Endothelial cell of umbilical vein (primary cell): ENCODE measurements around the gene OSBPL5. TPM values are rescaled to one million over a fixed set of nuclear protein-coding genes. Genes with fewer than 3 reads are reported as not detected.

ENCODE experiments used
- BruUV-seq: library from RNA; stranded (reverse); fragments of 400-500 nt; replicated peaks from 2 replicates; lab custom pipeline; 2021; lab: Mats Ljungman, UMichigan
- CTCF ChIA-PET: fragments of 300-600, 350-600 bp; sonication (Branson Sonifier 250); formaldehyde crosslinking; loops from one replicate; lab custom pipeline; 2021; ENCODE audit warnings: antibody characterized with exemption, inconsistent platforms; lab: Charles Lee
- POLR2A ChIA-PET: fragments of 300-600, 350-600 bp; sonication (Branson Sonifier 250); formaldehyde crosslinking; loops from one replicate; lab custom pipeline; 2021; ENCODE audit warnings: antibody characterized with exemption, inconsistent platforms; lab: Charles Lee
- DNase-seq: peaks from one replicate; pipeline ENCODE4 v3.0.0-alpha.2; 2011; ENCODE audit warnings: low read depth, low spot score
- FAIRE-seq: peaks from 2 replicates; lab custom pipeline; 2011; peaks lifted over from hg19 to GRCh38; lab: Jason Lieb, UNC
- H2AFZ ChIP-seq: 2 replicates; pipeline ENCODE4 v1.6.0; 2012; ENCODE audit warnings: low read depth, low read length, control low read depth, inconsistent platforms
- H3K27ac ChIP-seq: 2 replicates; pipeline ENCODE4 v1.5.1; 2011; ENCODE audit warnings: low read depth, mild to moderate bottlenecking, control low read depth, low read length, moderate library complexity; ENCODE audit not compliant: insufficient read depth
- H3K27me3 ChIP-seq, 2 experiments: 2 replicates each; pipeline versions ENCODE4 v1.6.0 to v1.6.1; 2011; ENCODE audit warnings: low read length in 2 of 2, mixed read lengths in 1 of 2; ENCODE audit not compliant: control insufficient read depth in 2 of 2, insufficient read depth in 2 of 2
- H3K36me3 ChIP-seq, 2 experiments: 2 replicates in 1 of 2; 3 replicates in 1 of 2; pipeline ENCODE4 v1.5.1; 2011; ENCODE audit warnings: low read length in 2 of 2, mild to moderate bottlenecking in 1 of 2, moderate library complexity in 1 of 2; ENCODE audit not compliant: control insufficient read depth in 2 of 2, insufficient read depth in 2 of 2; ENCODE audit errors: extremely low read depth in 1 of 2
- H3K4me1 ChIP-seq: 3 replicates; pipeline ENCODE4 v1.5.1; 2011; ENCODE audit warnings: mild to moderate bottlenecking, low read length; ENCODE audit not compliant: control insufficient read depth, insufficient read depth; ENCODE audit errors: extremely low read depth
- H3K4me2 ChIP-seq: 2 replicates; pipeline ENCODE4 v1.6.1; 2011; ENCODE audit warnings: low read length, control low read depth, mixed read lengths; ENCODE audit not compliant: insufficient read depth
- H3K4me3 ChIP-seq, 3 experiments: fragments of 200-600 bp in 1 of 3; sonication (generic), shearing (Covaris generic) in 1 of 3; replicated peaks in 1 of 3; 2 replicates each; pipeline ENCODE4 v1.5.1; 2011 to 2016; ENCODE audit warnings: control low read depth in 3 of 3, low read length in 3 of 3, mild to moderate bottlenecking in 2 of 3, inconsistent platforms in 1 of 3, low read depth in 1 of 3, moderate library complexity in 1 of 3; ENCODE audit not compliant: insufficient read depth in 1 of 3
- H3K79me2 ChIP-seq: 2 replicates; pipeline ENCODE4 v1.6.0; 2012; ENCODE audit warnings: low read length, inconsistent platforms; ENCODE audit not compliant: control insufficient read depth, insufficient read depth
- H3K9ac ChIP-seq: replicated peaks from 2 replicates; pipeline ENCODE3; 2011; ENCODE audit warnings: low read length, control low read depth; ENCODE audit not compliant: insufficient read depth; ENCODE audit errors: extremely low read depth
- H3K9me1 ChIP-seq: replicated peaks from 3 replicates; pipeline ENCODE4 v1.6.0; 2011; ENCODE audit warnings: mild to moderate bottlenecking, low read length; ENCODE audit not compliant: control insufficient read depth, insufficient read depth; ENCODE audit errors: extremely low read depth
- H3K9me3 ChIP-seq: replicated peaks from 2 replicates; pipeline ENCODE4 v1.5.1; 2012; ENCODE audit warnings: low read length, inconsistent platforms; ENCODE audit not compliant: control insufficient read depth, insufficient read depth
- H4K20me1 ChIP-seq: replicated peaks from 2 replicates; pipeline ENCODE3; 2011; ENCODE audit warnings: mild to moderate bottlenecking, low read length; ENCODE audit not compliant: control insufficient read depth, insufficient read depth; ENCODE audit errors: extremely low read depth
- EZH2 ChIP-seq: IDR thresholded peaks from 2 replicates; pipeline ENCODE4 v1.6.1; 2012; ENCODE audit warnings: borderline replicate concordance, low read depth, mild to moderate bottlenecking, moderate library complexity, low read length, inconsistent platforms; ENCODE audit not compliant: severe bottlenecking
- FOS ChIP-seq: IDR thresholded peaks from 2 replicates; pipeline ENCODE4 v1.6.1; 2011; ENCODE audit warnings: mild to moderate bottlenecking, low read length, moderate library complexity, borderline replicate concordance; ENCODE audit not compliant: insufficient read depth
- GATA2 ChIP-seq: IDR thresholded peaks from 2 replicates; pipeline ENCODE4 v1.7.0; 2011; ENCODE audit warnings: low read depth, mild to moderate bottlenecking, moderate library complexity, mixed read lengths, low read length; ENCODE audit not compliant: insufficient read length, insufficient read depth
- JUN ChIP-seq: IDR thresholded peaks from 2 replicates; pipeline ENCODE4 v1.6.1; 2011; ENCODE audit warnings: borderline replicate concordance, low read depth; ENCODE audit not compliant: insufficient read length, insufficient read depth
- MAX ChIP-seq: IDR thresholded peaks from 2 replicates; pipeline ENCODE4 v1.6.1; 2011; ENCODE audit not compliant: insufficient read depth, insufficient read length
- MYC ChIP-seq: IDR thresholded peaks from one replicate; pipeline ENCODE4 v1.6.1; 2011; ENCODE audit warnings: mild to moderate bottlenecking, low read depth, low read length
- POLR2A ChIP-seq: IDR thresholded peaks from 2 replicates; pipeline ENCODE4 v1.6.1; 2012; ENCODE audit warnings: low read depth, mild to moderate bottlenecking, control low read depth, low read length
- POLR2AphosphoS5 ChIP-seq: IDR thresholded peaks from 2 replicates; pipeline ENCODE4 v1.6.1; 2012; ENCODE audit warnings: low read depth, mild to moderate bottlenecking, control low read depth, low read length, moderate library complexity; ENCODE audit not compliant: insufficient read depth
- dilution Hi-C: fragments of 300-500 bp; cut with MboI; formaldehyde crosslinking; loops from one replicate; pipeline ENCODE4 v1.15.0; 2019; ENCODE audit warnings: low sequenced_read_pairs; ENCODE audit not compliant: extremely low pct_ligation_motif_present
- intact Hi-C: fragments of 100-400 bp; cut with micrococcal nuclease; formaldehyde crosslinking; loops from one replicate; pipeline ENCODE4 v1.10.0; 2022
- polyA plus RNA-seq, 4 experiments: library from polyadenylated mRNA; depleted of rRNA in 3 of 4; stranded (reverse) in 3 of 4; unstranded in 1 of 4; fragments of >200 nt; gene quantifications; 2 replicates each; pipeline versions ENCODE4 v1.2.1 to v1.2.3, GENCODE V29; 2011 to 2012; ENCODE audit warnings: missing spikeins in 1 of 4
- total RNA-seq: library from RNA; stranded (reverse); gene quantifications from 2 replicates; pipeline ENCODE4 v1.2.3, GENCODE V29; 2021

The OSBPL5 gene
- total and polyA plus RNA-seq, 2 donors (not counting 3 experiments of a cell fraction or from before 2014, with no cell fraction given), result 8.7 to 37.7 TPM

- Histone ChIP-seq H3K9me3 (no peaks in the 10 kb centered on the region), H4K20me1 (no peaks in the 10 kb centered on the region), H3K9ac (peak overlapping the region; percentile 80), H3K4me2 (no peak overlapping the region), H3K27me3 (no peaks in the 10 kb centered on the region), H2AFZ (no peak overlapping the region), H3K79me2 (no peaks in the 10 kb centered on the region), H3K4me1 (peaks cover 24% of the 10 kb centered on the region), H3K27ac (peak overlapping the region; percentile 100), H3K9me1 (no peaks in the 10 kb centered on the region), H3K4me3 (no peak overlapping the region), H3K36me3 (no peaks in the 10 kb centered on the region)
- TF ChIP-seq POLR2A (no peak), FOS (no peak), EZH2 (no peak), MYC (no peak), POLR2AphosphoS5 (no peak), JUN (no peak), GATA2 (no peak), MAX (no peak)
- dilution Hi-C loops (no loop called here), intact Hi-C loops (loop anchor here (1.0 to 10.0 kb wide), 2 partner anchors 40 to 560 kb away; no protein-coding TSS in a partner anchor)
- POLR2A ChIA-PET, result no interaction called here
- no peak for FAIRE-seq
- no peak for DNase-seq
- CTCF ChIA-PET, result interaction anchor here (0.9 to 1.7 kb wide), 12 partner anchors 9 to 314 kb away, joined by 3 to 11 read pairs (median 5); partner anchors contain the start of gene OSBPL5
- BruUV-seq, result no TSS peak
Measured at GRCh38 chr11:3094223-3094824, 70.8 kb downstream of the OSBPL5 start.
